ENCODE data around the gene THADA.

Gene THADA

GRCh38 chr2:43203373-43203772, 392.5 kb downstream of the THADA start:
- Histone ChIP-seq H3K27ac (ENCODE audit: insufficient read depth, low read depth, low read length, poor library complexity, severe bottlenecking) (no peak overlapping the region), H3K9me3 (ENCODE audit: control insufficient read depth, low read length) (no peaks in the 10 kb centered on the region)
- WGBS, 2 experiments = 93 to 94% methylated on average over 11 of the region's 11 CpGs

DNA sequence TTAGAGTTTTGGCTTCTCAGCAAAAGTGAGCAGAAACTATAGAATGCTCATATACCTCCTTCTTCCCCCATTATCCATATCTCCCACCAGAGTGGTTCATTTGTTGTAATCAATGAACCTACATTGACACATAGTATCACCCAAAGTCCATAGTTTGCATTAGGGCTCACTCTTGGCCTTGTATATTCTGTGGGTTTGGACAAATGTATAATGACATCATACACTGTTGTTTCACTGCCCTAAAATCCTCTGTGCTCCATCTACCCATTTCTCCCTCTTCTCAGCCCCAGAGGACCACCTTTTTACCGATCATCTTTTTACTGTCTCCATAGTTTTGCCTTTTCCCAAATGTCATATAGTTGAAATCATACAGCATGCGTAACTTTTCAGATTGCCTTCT, 393.5 kb downstream of the THADA start:
- H3K27me3 ChIP-seq (ENCODE audit: control insufficient read depth, insufficient read depth, low read length, poor library complexity, severe bottlenecking) = no peaks in the 10 kb centered on the region
- H3K27ac ChIP-seq (ENCODE audit: insufficient read depth, low read depth, low read length, poor library complexity, severe bottlenecking) = no peak overlapping the region
- WGBS, 2 experiments = 71 to 79% methylated on average over 2 of the region's 2 CpGs
- H3K36me3 ChIP-seq (ENCODE audit: control insufficient read depth, insufficient read depth, low read length) = no peaks in the 10 kb centered on the region
- H3K4me3 ChIP-seq (ENCODE audit: insufficient read depth, low read depth, low read length) = no peak overlapping the region
- no peaks in the 10 kb centered on the region for H3K4me1 ChIP-seq (ENCODE audit: control insufficient read depth, insufficient read depth, low read length)
- H3K9me3 ChIP-seq (ENCODE audit: control insufficient read depth, low read length) = no peaks in the 10 kb centered on the region

More at GRCh38 chr2:43203373-43203772, 392.5 kb downstream of the THADA start:
- no peaks in the 10 kb centered on the region for H3K27me3 ChIP-seq (ENCODE audit: control insufficient read depth, insufficient read depth, low read length, poor library complexity, severe bottlenecking)
- no peak overlapping the region for H3K4me3 ChIP-seq (ENCODE audit: insufficient read depth, low read depth, low read length)
- H3K4me1 ChIP-seq (ENCODE audit: control insufficient read depth, insufficient read depth, low read length) = no peaks in the 10 kb centered on the region
- H3K36me3 ChIP-seq (ENCODE audit: control insufficient read depth, insufficient read depth, low read length) = no peaks in the 10 kb centered on the region

GRCh38 chr2:43201497-43201896, 394.3 kb downstream of the THADA start:
- WGBS, 2 experiments = 91% methylated on average over 4 of the region's 4 CpGs

DNA sequence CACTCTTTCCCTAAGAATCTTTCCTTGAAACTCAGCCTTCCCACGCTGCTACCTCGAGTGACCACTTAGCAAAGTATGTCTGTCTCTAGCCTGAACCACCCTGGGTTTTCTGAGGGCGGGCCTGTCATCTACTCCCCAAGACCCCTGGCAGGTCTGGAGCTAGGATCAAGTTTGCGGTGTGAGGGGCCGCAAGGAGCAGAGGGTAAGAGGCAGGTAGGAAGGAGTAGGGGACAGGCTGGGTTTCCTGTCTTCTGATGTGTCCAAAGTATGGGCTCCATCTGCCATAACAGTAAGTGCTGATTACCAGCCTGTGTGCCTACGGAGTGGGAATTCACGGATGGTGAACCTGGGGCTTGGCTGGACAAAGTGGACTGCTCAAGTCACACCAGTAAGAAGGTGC, 394.8 kb downstream of the THADA start:
- Histone ChIP-seq H3K36me3 (ENCODE audit: control insufficient read depth, insufficient read depth, low read length) (no peaks in the 10 kb centered on the region), H3K9me3 (ENCODE audit: control insufficient read depth, low read length) (no peaks in the 10 kb centered on the region), H3K4me3 (ENCODE audit: insufficient read depth, low read depth, low read length) (no peak overlapping the region), H3K27me3 (ENCODE audit: control insufficient read depth, insufficient read depth, low read length, poor library complexity, severe bottlenecking) (no peaks in the 10 kb centered on the region), H3K27ac (ENCODE audit: insufficient read depth, low read depth, low read length, poor library complexity, severe bottlenecking) (no peak overlapping the region), H3K4me1 (ENCODE audit: control insufficient read depth, insufficient read depth, low read length) (no peaks in the 10 kb centered on the region)
- 94 to 97% methylated on average over 7 of the region's 7 CpGs for WGBS, 2 experiments

More at GRCh38 chr2:43201497-43201896, 394.3 kb downstream of the THADA start:
- H3K9me3 ChIP-seq (ENCODE audit: control insufficient read depth, low read length) = no peaks in the 10 kb centered on the region
- H3K27ac ChIP-seq (ENCODE audit: insufficient read depth, low read depth, low read length, poor library complexity, severe bottlenecking) = no peak overlapping the region
- no peaks in the 10 kb centered on the region for H3K27me3 ChIP-seq (ENCODE audit: control insufficient read depth, insufficient read depth, low read length, poor library complexity, severe bottlenecking)
- no peaks in the 10 kb centered on the region for H3K36me3 ChIP-seq (ENCODE audit: control insufficient read depth, insufficient read depth, low read length)
- no peaks in the 10 kb centered on the region for H3K4me1 ChIP-seq (ENCODE audit: control insufficient read depth, insufficient read depth, low read length)
- H3K4me3 ChIP-seq (ENCODE audit: insufficient read depth, low read depth, low read length) = no peak overlapping the region

GRCh38 chr2:43199492-43200488, 396.0 kb downstream of the THADA start:
- 71 to 74% methylated on average over 16 of the region's 16 CpGs for WGBS, 2 experiments
- Histone ChIP-seq H3K36me3 (ENCODE audit: control insufficient read depth, insufficient read depth, low read length) (no peaks in the 10 kb centered on the region), H3K9me3 (ENCODE audit: control insufficient read depth, low read length) (no peaks in the 10 kb centered on the region), H3K4me3 (ENCODE audit: insufficient read depth, low read depth, low read length) (no peak overlapping the region), H3K4me1 (ENCODE audit: control insufficient read depth, insufficient read depth, low read length) (no peaks in the 10 kb centered on the region), H3K27ac (ENCODE audit: insufficient read depth, low read depth, low read length, poor library complexity, severe bottlenecking) (no peak overlapping the region), H3K27me3 (ENCODE audit: control insufficient read depth, insufficient read depth, low read length, poor library complexity, severe bottlenecking) (no peaks in the 10 kb centered on the region)

GRCh38 chr2:43198263-43198662, 397.6 kb downstream of the THADA start:
- Histone ChIP-seq H3K27ac (ENCODE audit: insufficient read depth, low read depth, low read length, poor library complexity, severe bottlenecking) (no peak overlapping the region), H3K4me3 (ENCODE audit: insufficient read depth, low read depth, low read length) (no peak overlapping the region), H3K9me3 (ENCODE audit: control insufficient read depth, low read length) (no peaks in the 10 kb centered on the region), H3K4me1 (ENCODE audit: control insufficient read depth, insufficient read depth, low read length) (peaks cover 6% of the 10 kb centered on the region), H3K27me3 (ENCODE audit: control insufficient read depth, insufficient read depth, low read length, poor library complexity, severe bottlenecking) (no peaks in the 10 kb centered on the region), H3K36me3 (ENCODE audit: control insufficient read depth, insufficient read depth, low read length) (no peaks in the 10 kb centered on the region)
- 93 to 94% methylated on average over 6 of the region's 6 CpGs for WGBS, 2 experiments

DNA sequence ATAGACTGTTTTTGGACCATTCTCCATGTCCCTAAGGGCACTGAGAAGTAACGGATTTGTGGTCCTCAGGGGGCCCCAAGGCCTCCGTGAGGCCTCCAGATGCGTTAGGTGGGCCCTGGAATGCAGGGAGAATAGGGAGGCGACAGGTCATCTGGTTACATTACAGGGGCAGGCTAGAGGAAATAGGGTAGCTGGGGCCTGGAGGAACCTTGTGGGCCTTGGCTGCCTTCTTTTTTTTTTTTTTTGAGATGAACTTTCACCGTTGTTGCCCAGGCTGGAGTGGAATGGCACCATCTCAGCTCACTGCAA, 398.3 kb downstream of the THADA start:
- WGBS, 2 experiments = 83 to 84% methylated on average over 5 of the region's 5 CpGs
- H3K36me3 ChIP-seq (ENCODE audit: control insufficient read depth, insufficient read depth, low read length) = no peaks in the 10 kb centered on the region
- H3K4me3 ChIP-seq (ENCODE audit: insufficient read depth, low read depth, low read length) = no peak overlapping the region
- H3K9me3 ChIP-seq (ENCODE audit: control insufficient read depth, low read length) = no peaks in the 10 kb centered on the region
- H3K27me3 ChIP-seq (ENCODE audit: control insufficient read depth, insufficient read depth, low read length, poor library complexity, severe bottlenecking) = no peaks in the 10 kb centered on the region
- peaks cover 6% of the 10 kb centered on the region for H3K4me1 ChIP-seq (ENCODE audit: control insufficient read depth, insufficient read depth, low read length)
- H3K27ac ChIP-seq (ENCODE audit: insufficient read depth, low read depth, low read length, poor library complexity, severe bottlenecking) = no peak overlapping the region

- Histone ChIP-seq H3K27me3 (ENCODE audit: control insufficient read depth, insufficient read depth, low read length, poor library complexity, severe bottlenecking) (no peaks in the 10 kb centered on the region), H3K36me3 (ENCODE audit: control insufficient read depth, insufficient read depth, low read length) (no peaks in the 10 kb centered on the region), H3K9me3 (ENCODE audit: control insufficient read depth, low read length) (no peaks in the 10 kb centered on the region), H3K27ac (ENCODE audit: insufficient read depth, low read depth, low read length, poor library complexity, severe bottlenecking) (no peak overlapping the region), H3K4me1 (ENCODE audit: control insufficient read depth, insufficient read depth, low read length) (peaks cover 6% of the 10 kb centered on the region), H3K4me3 (ENCODE audit: insufficient read depth, low read depth, low read length) (no peak overlapping the region)
- WGBS, 2 experiments = 84 to 88% methylated on average over 12 of the region's 12 CpGs
These were observed 398.9 kb downstream of the THADA start for GRCh38 chr2:43196768-43197587.

DNA sequence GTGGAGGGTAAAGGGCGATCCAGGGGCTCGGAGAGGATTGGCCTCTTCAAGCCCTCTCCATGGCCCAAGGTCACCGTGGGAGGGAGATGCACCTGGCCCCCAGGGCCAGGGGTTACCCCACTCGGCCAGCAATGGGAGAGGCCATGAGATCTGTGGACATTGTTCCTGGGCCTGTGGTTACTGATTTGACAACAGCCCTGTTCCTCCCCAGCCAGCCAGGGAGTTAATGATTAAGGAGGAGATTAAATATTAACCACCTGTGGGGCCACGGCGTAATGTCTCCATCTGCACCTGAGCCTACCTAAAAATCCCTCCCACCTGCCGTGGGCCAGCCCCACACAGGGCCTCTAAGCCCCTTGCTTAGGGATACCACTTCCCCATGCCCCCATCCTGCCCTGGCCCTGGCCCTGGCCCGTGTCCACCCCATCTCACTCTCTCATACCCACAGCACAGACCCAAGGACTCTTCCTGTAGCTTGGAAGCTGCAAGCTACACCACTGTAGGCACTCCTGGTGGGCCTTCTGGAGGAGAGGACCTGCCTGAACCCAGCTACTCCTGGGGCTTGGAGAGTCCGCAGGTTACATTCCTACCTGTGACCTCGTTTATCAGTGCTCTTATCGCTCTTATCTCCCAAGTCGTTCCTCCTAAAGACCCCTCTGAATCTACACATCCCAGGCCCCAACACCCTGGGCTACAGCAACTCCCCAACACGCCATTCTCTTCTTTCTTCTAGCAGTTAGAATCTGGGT, 401.5 kb downstream of the THADA start:
- no peaks in the 10 kb centered on the region for H3K27me3 ChIP-seq (ENCODE audit: control insufficient read depth, insufficient read depth, low read length, poor library complexity, severe bottlenecking)
- WGBS, 2 experiments = 92 to 93% methylated on average over 13 of the region's 13 CpGs
- H3K36me3 ChIP-seq (ENCODE audit: control insufficient read depth, insufficient read depth, low read length) = no peaks in the 10 kb centered on the region
- H3K9me3 ChIP-seq (ENCODE audit: control insufficient read depth, low read length) = no peaks in the 10 kb centered on the region
- H3K4me3 ChIP-seq (ENCODE audit: insufficient read depth, low read depth, low read length) = no peak overlapping the region
- peaks cover 6% of the 10 kb centered on the region for H3K4me1 ChIP-seq (ENCODE audit: control insufficient read depth, insufficient read depth, low read length)
- no peak overlapping the region for H3K27ac ChIP-seq (ENCODE audit: insufficient read depth, low read depth, low read length, poor library complexity, severe bottlenecking)
